Coronary artery (tissue), 2 donors: Measurements from ENCODE around the gene DNAJC15.

Experiments used
- DNase-seq: peaks from one replicate; pipeline ENCODE4 v3.0.0-alpha.2; 2017; ENCODE audit warnings: low spot score
- H3K27ac ChIP-seq, 2 donors: fragments of 200-600 bp; sonication (generic); one replicate each; pipeline ENCODE4 v1.5.1; 2016 to 2019
- H3K4me3 ChIP-seq: fragments of 200-600 bp; sonication (generic); 2 replicates; pipeline ENCODE4 v1.5.1; 2016; ENCODE audit warnings: mild to moderate bottlenecking, moderate library complexity
- TF ChIP-seq, protein P1 (sequence below): fragments of 200-600 bp; sonication (generic); IDR thresholded peaks from one replicate; pipeline ENCODE4 v1.5.1; 2019; ENCODE audit warnings: antibody characterized with exemption

Gene DNAJC15

DNA sequence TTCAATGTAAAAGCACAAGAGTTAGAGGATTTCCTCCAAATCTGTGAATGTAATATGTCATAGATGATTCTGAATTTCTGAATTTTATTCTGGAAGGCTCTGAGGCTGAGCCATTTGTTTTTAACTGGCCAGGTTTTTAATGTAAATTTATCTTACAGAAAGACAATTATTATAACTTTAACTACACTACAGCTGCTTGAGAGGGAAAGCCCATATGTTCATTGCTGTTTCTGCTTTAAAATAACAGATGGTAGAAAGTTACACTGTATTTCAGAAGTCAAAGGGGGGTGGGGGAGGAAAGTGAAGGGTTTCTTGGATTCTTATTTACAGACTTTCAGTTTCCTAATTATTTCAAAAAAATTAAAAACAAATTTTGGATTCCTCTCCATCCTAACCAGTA lies 62.8 kb downstream of the DNAJC15 start:
- Histone ChIP-seq H3K27ac (no peak overlapping the region), H3K4me3 (no peak overlapping the region)
- TF ChIP-seq, protein P1, sequence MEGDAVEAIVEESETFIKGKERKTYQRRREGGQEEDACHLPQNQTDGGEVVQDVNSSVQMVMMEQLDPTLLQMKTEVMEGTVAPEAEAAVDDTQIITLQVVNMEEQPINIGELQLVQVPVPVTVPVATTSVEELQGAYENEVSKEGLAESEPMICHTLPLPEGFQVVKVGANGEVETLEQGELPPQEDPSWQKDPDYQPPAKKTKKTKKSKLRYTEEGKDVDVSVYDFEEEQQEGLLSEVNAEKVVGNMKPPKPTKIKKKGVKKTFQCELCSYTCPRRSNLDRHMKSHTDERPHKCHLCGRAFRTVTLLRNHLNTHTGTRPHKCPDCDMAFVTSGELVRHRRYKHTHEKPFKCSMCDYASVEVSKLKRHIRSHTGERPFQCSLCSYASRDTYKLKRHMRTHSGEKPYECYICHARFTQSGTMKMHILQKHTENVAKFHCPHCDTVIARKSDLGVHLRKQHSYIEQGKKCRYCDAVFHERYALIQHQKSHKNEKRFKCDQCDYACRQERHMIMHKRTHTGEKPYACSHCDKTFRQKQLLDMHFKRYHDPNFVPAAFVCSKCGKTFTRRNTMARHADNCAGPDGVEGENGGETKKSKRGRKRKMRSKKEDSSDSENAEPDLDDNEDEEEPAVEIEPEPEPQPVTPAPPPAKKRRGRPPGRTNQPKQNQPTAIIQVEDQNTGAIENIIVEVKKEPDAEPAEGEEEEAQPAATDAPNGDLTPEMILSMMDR, result no peak
- no peak for DNase-seq

DNA sequence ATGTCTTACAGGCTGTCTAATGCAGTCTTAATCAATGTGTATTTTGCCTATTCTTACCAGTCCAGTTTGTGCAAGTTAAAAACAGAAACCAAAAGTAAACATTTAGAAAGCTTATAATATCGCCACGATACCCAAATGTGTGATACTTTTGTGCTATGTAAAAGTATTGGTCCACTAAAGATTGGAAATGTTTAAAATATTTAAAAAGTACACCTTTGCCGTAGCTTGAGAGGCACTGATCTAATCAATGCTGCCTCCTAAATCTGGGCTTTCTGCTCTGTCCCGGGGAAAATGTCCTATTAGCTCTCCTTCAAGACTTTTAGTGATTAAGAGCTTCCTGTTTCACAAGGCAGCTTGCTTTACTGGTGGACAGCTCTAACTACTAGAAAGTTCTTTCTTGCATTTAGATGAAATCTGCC lies 64.7 kb downstream of the DNAJC15 start:
- H3K4me3 ChIP-seq, result peak overlapping the region; percentile 64
- TF ChIP-seq, protein P1, result no peak

DNA sequence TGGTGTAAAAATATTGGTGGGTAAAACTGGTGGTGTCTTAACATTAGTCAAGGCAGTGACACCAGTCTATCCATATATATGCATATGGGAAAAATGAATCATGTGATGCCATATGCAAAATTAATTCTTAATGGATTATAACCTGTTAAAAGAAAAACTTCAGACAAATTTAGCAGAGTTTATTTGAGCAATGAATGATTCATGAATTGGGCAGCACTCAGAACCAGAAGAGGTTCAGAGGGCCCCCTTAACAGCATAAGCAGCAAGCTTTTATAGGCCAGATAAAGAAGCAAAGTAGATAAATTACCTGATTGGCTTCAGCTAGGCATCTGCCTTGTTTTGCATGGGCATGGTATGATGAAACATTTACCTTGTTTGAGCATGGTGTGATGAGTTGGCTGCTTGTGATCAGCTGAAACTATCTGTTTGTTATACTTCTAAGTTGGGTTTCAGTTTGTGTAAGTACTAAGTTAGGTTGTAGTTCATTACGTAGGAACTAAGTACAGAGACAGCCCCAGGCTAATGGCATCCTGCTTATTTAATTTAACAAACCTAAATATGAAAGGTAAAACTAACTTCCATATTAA lies 66.6 kb downstream of the DNAJC15 start:
- TF ChIP-seq, protein P1, result no peak
- Histone ChIP-seq H3K27ac (no peak overlapping the region), H3K4me3 (no peak overlapping the region)
- no peak for DNase-seq

More for the DNA sequence above, 64.7 kb downstream of the DNAJC15 start:
- DNase-seq, result no peak
- peak overlapping the region in 1 of 2 donors; percentile 26 for H3K27ac ChIP-seq

DNA sequence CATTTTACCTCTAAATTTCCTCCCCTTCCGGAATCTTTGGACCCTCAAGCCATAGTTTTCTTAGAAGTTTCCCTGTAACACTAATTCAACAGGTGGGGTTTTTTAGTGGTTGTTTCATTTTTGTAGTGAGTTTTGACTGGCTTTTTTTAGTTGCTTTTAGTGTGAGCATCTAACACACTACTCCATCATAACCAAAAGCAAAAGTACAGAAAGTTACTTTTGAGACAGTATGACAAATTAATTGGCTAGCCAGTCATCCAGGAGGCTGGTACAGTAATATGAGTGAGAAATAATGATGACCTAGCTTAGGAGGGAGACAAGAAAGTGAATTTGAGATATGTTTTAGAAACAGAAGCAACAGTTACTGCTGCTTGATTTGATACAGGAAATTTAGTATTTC lies 71.5 kb downstream of the DNAJC15 start:
- no peak for DNase-seq
- Histone ChIP-seq H3K4me3 (no peak overlapping the region), H3K27ac (no peak overlapping the region)
- TF ChIP-seq, protein P1, result no peak

DNA sequence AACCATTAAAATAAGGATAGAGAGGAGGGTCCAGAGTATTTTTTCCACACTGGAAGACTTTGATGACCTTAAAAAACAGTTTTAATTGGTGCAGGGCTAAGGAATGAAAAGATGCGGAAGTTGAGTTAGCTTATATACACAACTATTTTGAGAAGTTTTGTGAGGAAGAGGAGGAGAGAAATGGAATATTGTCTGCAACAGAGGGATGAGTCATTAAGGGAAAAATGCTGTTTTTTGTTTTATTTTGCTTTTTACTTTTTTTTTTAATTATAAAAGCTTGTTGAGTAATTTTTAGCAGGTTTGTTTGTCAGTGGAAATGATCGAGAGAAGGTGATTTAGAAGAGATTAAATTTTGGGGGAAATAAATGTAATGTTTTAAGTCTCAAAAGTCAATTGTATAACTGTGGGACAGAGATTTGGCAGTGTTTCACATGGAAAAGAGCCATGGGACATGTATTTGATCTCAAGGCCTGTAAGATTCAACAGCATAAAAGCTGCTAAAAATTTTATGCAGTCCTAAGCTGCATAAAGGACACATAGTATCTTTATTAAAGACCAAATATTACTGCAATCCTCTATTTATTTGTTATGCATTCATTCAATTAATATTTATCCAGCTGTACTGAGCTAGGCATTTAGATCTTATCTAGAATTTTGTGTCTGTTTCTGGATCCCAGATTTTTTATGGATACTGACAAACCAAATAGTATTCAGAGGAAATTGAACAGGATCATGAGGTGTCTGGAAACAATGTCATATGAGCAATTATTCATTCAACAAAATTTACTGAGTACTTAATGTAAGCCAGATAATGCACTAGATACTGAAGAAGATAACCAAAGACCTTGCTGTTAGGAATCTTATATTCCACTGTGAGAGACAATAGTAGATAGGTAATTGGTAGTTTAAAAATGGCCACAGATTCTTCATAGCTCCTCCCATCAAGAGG lies 72.7 kb downstream of the DNAJC15 start:
- H3K27ac ChIP-seq, result no peak overlapping the region
- no peak overlapping the region for H3K4me3 ChIP-seq
- DNase-seq, result no peak
- TF ChIP-seq, protein P1, result no peak

DNA sequence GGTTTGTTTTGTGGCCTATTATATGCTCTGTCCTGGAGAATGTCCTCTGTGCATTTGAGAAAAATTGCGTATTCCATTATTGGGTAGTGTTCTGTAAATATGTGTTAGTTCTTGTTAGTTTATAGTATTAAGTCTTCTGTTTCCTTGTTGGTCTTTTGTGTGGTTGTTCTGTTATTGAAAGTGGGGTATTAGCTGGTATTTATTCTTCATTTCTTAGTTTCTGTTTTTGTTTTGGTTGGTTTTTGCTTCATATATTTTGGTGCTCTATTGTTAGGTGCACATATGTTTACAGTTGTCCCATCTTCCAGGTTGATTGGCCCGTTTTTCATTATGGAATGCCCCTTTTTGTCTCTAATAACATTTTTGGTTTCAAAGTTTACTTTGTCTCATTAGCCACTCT lies 77.3 kb downstream of the DNAJC15 start:
- Histone ChIP-seq H3K27ac (no peak overlapping the region), H3K4me3 (no peak overlapping the region)
- no peak for DNase-seq
- TF ChIP-seq, protein P1, result no peak
